ENCODE measurements around the gene SCAMP5. TPM values are rescaled to one million over a fixed set of nuclear protein-coding genes. Genes with fewer than 3 reads are reported as not detected.

The SCAMP5 gene
- total RNA-seq, 2 experiments from 2014 or later, result 2.0 to 3.0 TPM

DNA sequence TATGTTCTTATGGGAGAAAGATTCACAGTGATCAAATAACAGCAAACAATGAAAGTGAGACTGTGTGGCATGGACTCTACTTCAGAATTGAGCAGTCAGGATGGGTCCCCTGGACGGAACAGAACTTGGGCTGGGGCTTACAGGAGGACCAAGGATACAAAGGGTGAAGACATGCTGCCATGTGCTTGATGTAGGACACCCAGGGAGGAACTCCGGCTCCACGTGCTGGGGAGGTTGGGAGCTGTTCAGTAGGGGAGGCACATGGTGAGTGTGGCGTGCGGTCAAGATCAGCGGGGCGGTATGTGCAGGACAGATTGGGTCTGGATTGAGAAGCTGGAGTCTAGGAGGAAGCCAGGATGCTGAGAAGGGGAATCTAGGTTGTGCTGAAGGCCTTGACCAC is 60.7 kb downstream of the SCAMP5 start:
- Mint-ChIP-seq H3K4me3 (no peak overlapping the region), H3K27me3 (no peaks in the 10 kb centered on the region), H3K4me1 (peaks cover 16% of the 10 kb centered on the region), H3K36me3 (ENCODE audit: low read depth) (no peaks in the 10 kb centered on the region), H3K9me3 (no peaks in the 10 kb centered on the region), H3K27ac (no peak overlapping the region)
- CTCF ChIA-PET, result interaction anchor here (0.7 to 2.3 kb wide), 4 partner anchors 9 to 145 kb away, joined by 3 to 6 read pairs (median 4); partner anchors contain the start of gene C15orf39
- POLR2A ChIA-PET, result no interaction called here
- no peak for DNase-seq

DNA sequence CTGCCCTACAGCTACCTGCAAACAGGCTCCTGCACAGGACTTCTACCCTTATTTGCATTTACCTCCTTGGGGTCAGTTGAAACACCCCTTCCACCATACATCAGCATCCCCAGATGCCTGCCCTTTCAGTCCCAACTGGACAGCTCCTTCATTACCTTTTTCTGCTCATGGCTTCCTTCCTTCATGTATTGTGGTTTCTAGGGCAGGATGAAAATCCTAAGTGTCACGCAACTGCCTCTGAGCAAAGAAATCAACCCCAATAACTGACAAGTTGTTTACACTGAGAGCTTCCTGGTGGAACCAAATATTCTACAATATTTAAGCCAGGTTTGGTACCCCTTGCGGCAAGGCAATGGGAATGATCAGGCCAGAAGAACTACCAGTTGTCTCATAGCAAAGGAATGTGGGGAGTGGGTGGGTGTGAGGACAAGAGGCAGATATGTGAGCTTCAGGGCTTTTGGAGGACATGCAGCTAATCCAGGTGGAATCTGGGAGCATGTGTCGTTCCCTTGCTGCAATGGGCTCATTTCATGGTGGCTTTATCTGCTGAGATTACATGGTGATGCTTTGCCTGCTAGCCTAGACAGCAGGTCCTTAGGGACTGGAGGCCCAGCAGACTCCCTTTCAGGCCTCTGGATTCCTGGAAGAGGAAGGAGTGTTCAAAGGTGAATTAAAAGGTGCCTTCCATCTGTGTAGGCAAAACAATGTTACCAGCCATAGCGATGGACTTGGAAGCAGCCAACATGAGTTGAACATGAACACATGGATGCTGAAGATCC is 63.0 kb downstream of the SCAMP5 start:
- no peak overlapping the region for H3K4me3 Mint-ChIP-seq
- H3K27ac Mint-ChIP-seq, result peak overlapping the region; percentile 66
- ChIA-PET CTCF (interaction anchor here (0.9 to 1.4 kb wide), 4 partner anchors 15 to 143 kb away, joined by 3 to 6 read pairs (median 4); partner anchors contain the start of gene C15orf39), POLR2A (no interaction called here)
- H3K4me1 Mint-ChIP-seq, result peaks cover 22% of the 10 kb centered on the region
- H3K27me3 Mint-ChIP-seq, result no peaks in the 10 kb centered on the region
- no peaks in the 10 kb centered on the region for H3K9me3 Mint-ChIP-seq
- peaks cover 2% of the 10 kb centered on the region for H3K36me3 Mint-ChIP-seq (ENCODE audit: low read depth)
- no peak for DNase-seq

GRCh38 chr15:75059607-75060006 is 64.2 kb downstream of the SCAMP5 start:
- peaks cover 22% of the 10 kb centered on the region for H3K4me1 Mint-ChIP-seq
- H3K27me3 Mint-ChIP-seq, result no peaks in the 10 kb centered on the region
- POLR2A ChIA-PET, result no interaction called here
- peaks cover 3% of the 10 kb centered on the region for H3K9me3 Mint-ChIP-seq
- no peak overlapping the region for H3K27ac Mint-ChIP-seq
- CTCF ChIA-PET, result no interaction called here
- H3K4me3 Mint-ChIP-seq, result no peak overlapping the region
- peaks cover 10% of the 10 kb centered on the region for H3K36me3 Mint-ChIP-seq (ENCODE audit: low read depth)
- no peak for DNase-seq

DNA sequence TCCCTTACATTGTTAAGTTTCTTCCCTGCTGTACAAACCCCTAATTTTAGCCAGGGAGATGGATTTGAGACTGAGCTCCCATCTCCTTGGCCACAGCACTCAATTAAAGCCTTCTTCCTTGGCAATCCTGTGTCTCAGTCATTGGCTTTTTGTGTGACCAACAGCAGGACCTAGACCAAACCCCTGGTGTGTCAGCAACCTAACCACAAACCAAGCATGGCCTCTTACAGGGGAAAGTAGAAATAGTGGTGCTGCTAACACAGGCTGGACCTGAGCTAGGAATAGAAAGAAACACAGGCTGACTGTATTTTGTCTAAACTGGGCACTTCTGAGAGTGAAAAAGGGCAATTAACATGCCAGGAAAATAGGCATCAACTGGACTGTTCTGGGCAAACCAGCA is 65.9 kb downstream of the SCAMP5 start:
- no peak for DNase-seq
- Mint-ChIP-seq H3K36me3 (ENCODE audit: low read depth) (peaks cover 23% of the 10 kb centered on the region), H3K27ac (no peak overlapping the region), H3K27me3 (no peaks in the 10 kb centered on the region), H3K9me3 (peaks cover 12% of the 10 kb centered on the region), H3K4me1 (peaks cover 34% of the 10 kb centered on the region), H3K4me3 (no peak overlapping the region)
- POLR2A ChIA-PET, result no interaction called here
- CTCF ChIA-PET, result interaction anchor here (0.9 to 2.7 kb wide), 3 partner anchors 18 to 394 kb away, joined by 3 to 17 read pairs (median 5); no protein-coding TSS in a partner anchor

GRCh38 chr15:75062706-75063105 is 67.3 kb downstream of the SCAMP5 start:
- CTCF ChIA-PET, result interaction anchor here (2.7 kb wide), 1 partner anchor 20 kb away, joined by 17 read pairs; no protein-coding TSS in a partner anchor
- DNase-seq, result no peak
- peaks cover 35% of the 10 kb centered on the region for H3K36me3 Mint-ChIP-seq (ENCODE audit: low read depth)
- POLR2A ChIA-PET, result no interaction called here
- H3K9me3 Mint-ChIP-seq, result peaks cover 14% of the 10 kb centered on the region
- H3K27ac Mint-ChIP-seq, result no peak overlapping the region
- no peak overlapping the region for H3K4me3 Mint-ChIP-seq
- peaks cover 47% of the 10 kb centered on the region for H3K4me1 Mint-ChIP-seq
- H3K27me3 Mint-ChIP-seq, result no peaks in the 10 kb centered on the region

GRCh38 chr15:75063338-75063737 is 68.0 kb downstream of the SCAMP5 start:
- Mint-ChIP-seq H3K4me1 (peaks cover 48% of the 10 kb centered on the region), H3K9me3 (peaks cover 14% of the 10 kb centered on the region), H3K27ac (no peak overlapping the region), H3K4me3 (no peak overlapping the region), H3K36me3 (ENCODE audit: low read depth) (peaks cover 37% of the 10 kb centered on the region), H3K27me3 (no peaks in the 10 kb centered on the region)
- CTCF ChIA-PET, result no interaction called here
- POLR2A ChIA-PET, result no interaction called here
- DNase-seq, result no peak

GRCh38 chr15:75063889-75064288 is 68.5 kb downstream of the SCAMP5 start:
- no peak overlapping the region for H3K27ac Mint-ChIP-seq
- CTCF ChIA-PET, result no interaction called here
- H3K27me3 Mint-ChIP-seq, result no peaks in the 10 kb centered on the region
- H3K4me3 Mint-ChIP-seq, result no peak overlapping the region
- POLR2A ChIA-PET, result no interaction called here
- peaks cover 14% of the 10 kb centered on the region for H3K9me3 Mint-ChIP-seq
- DNase-seq, result no peak
- H3K36me3 Mint-ChIP-seq (ENCODE audit: low read depth), result peaks cover 41% of the 10 kb centered on the region
- H3K4me1 Mint-ChIP-seq, result peaks cover 49% of the 10 kb centered on the region

- peaks cover 59% of the 10 kb centered on the region for H3K4me1 Mint-ChIP-seq
- H3K36me3 Mint-ChIP-seq (ENCODE audit: low read depth), result peaks cover 47% of the 10 kb centered on the region
- H3K27ac Mint-ChIP-seq, result no peak overlapping the region
- DNase-seq, result no peak
- H3K4me3 Mint-ChIP-seq, result no peak overlapping the region
- POLR2A ChIA-PET, result no interaction called here
- peaks cover 14% of the 10 kb centered on the region for H3K9me3 Mint-ChIP-seq
- CTCF ChIA-PET, result interaction anchor here (1.3 to 5.1 kb wide), 4 partner anchors 20 to 137 kb away, joined by 5 to 21 read pairs (median 11); partner anchors contain the start of gene C15orf39
- no peaks in the 10 kb centered on the region for H3K27me3 Mint-ChIP-seq
Observed at GRCh38 chr15:75064846-75065245, 69.5 kb downstream of the SCAMP5 start.

DNA sequence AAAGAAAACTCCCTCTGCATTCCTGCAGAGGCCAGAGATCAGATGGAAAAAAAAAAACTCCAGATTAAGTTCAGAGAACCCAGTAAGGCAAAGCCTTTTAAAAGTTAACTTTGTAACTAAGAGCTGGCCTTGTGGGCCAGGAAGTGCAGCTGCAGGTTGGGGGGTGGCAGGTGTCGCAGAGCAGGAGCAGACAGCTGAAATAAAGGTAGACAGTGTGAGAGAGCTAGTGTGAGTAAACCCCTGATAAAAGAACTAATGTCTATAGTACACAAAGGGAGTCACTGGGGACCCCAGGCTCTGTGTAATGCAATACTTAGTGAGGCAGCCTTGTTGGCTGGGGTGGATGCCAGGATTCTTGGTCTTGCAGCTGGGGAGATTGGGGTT is 70.1 kb downstream of the SCAMP5 start:
- no peaks in the 10 kb centered on the region for H3K27me3 Mint-ChIP-seq
- peaks cover 47% of the 10 kb centered on the region for H3K36me3 Mint-ChIP-seq (ENCODE audit: low read depth)
- H3K9me3 Mint-ChIP-seq, result peaks cover 14% of the 10 kb centered on the region
- DNase-seq, result no peak
- H3K4me3 Mint-ChIP-seq, result no peak overlapping the region
- H3K27ac Mint-ChIP-seq, result peak overlapping the region; percentile 23
- ChIA-PET CTCF (interaction anchor here (0.7 to 5.1 kb wide), 12 partner anchors 9 to 139 kb away, joined by 3 to 21 read pairs (median 4); partner anchors contain the start of gene C15orf39), POLR2A (no interaction called here)
- H3K4me1 Mint-ChIP-seq, result peaks cover 59% of the 10 kb centered on the region

GRCh38 chr15:75065851-75066509 is 70.6 kb downstream of the SCAMP5 start:
- ChIA-PET POLR2A (no interaction called here), CTCF (interaction anchor here (0.6 to 5.1 kb wide), 16 partner anchors 8 to 138 kb away, joined by 3 to 21 read pairs (median 4); partner anchors contain the start of gene C15orf39)
- H3K36me3 Mint-ChIP-seq (ENCODE audit: low read depth), result peaks cover 47% of the 10 kb centered on the region
- H3K27me3 Mint-ChIP-seq, result no peaks in the 10 kb centered on the region
- H3K9me3 Mint-ChIP-seq, result peaks cover 14% of the 10 kb centered on the region
- DNase-seq, result no peak
- H3K4me1 Mint-ChIP-seq, result peaks cover 57% of the 10 kb centered on the region
- peak overlapping the region; percentile 62 for H3K27ac Mint-ChIP-seq
- H3K4me3 Mint-ChIP-seq, result no peak overlapping the region

DNA sequence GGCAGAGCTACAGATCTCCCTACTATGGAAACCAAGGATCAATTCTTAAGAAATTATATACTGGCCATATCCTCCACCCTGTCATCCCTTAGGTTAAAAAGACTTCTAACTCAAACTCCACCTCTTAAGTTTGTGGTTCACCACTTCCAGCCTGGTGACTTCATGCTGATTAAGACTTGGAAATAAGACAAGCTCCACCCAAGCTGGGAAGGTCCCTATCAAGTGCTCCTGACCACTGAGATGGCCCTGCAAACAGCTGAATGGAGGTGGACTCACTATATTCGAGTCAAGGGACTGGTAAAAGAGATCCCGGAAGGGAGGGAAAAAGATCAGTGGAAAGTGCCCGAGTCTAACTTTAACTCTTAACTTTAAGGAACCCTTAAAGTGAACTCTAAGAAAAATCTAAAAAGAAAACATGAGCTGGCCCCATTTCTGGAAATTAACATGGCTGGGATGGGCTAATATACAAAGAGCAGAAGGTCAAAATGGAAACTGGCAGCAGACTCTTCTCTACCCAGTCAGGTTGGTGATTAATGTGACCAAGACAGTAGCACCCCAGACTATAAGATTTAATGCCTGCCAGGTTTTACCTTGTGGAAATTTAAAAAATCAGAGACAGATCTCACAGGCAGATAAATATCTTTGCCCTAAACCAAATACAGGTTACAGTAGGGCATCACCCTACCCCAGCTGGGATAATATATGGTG is 71.9 kb downstream of the SCAMP5 start:
- CTCF ChIA-PET, result interaction anchor here (0.6 to 5.1 kb wide), 14 partner anchors 9 to 134 kb away, joined by 3 to 21 read pairs (median 4); partner anchors contain the start of gene C15orf39
- Mint-ChIP-seq H3K4me1 (peaks cover 55% of the 10 kb centered on the region), H3K27me3 (no peaks in the 10 kb centered on the region), H3K36me3 (ENCODE audit: low read depth) (peaks cover 49% of the 10 kb centered on the region), H3K27ac (peak overlapping the region; percentile 86), H3K4me3 (peak overlapping the region; percentile 45), H3K9me3 (peaks cover 19% of the 10 kb centered on the region)
- POLR2A ChIA-PET, result interaction anchor here (0.6 kb wide), 2 partner anchors 24 to 56 kb away, joined by 4 read pairs; no protein-coding TSS in a partner anchor
- peak; percentile 76 for DNase-seq

DNA sequence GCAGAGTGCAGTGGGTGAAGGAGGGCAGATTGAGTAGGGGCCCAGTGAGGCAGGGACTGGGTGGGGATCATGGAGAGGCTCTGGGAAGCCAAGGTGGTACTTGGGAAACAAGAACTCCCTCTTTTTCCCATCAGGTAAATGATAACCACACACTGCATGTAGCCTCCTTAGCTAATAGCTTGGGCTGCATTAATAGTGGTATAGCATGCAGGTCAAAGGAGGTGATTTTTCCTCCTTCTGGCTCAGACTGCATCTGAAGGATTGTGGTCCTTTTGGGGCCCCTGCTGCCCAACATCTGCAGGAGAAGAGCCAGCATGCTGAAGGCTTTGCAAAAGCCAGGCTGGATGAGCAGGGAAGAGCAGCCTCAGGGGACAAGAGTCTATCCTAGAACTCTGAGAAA is 73.4 kb downstream of the SCAMP5 start:
- DNase-seq, result no peak
- H3K9me3 Mint-ChIP-seq, result peaks cover 20% of the 10 kb centered on the region
- H3K27me3 Mint-ChIP-seq, result no peaks in the 10 kb centered on the region
- H3K4me3 Mint-ChIP-seq, result no peak overlapping the region
- ChIA-PET POLR2A (no interaction called here), CTCF (interaction anchor here (1.6 to 5.1 kb wide), 3 partner anchors 25 to 133 kb away, joined by 4 to 21 read pairs (median 17); partner anchors contain the start of gene C15orf39)
- peak overlapping the region; percentile 68 for H3K27ac Mint-ChIP-seq
- peaks cover 58% of the 10 kb centered on the region for H3K4me1 Mint-ChIP-seq
- H3K36me3 Mint-ChIP-seq (ENCODE audit: low read depth), result peaks cover 48% of the 10 kb centered on the region

All from activated CD4-positive, alpha-beta T cell treated with anti-CD3 and anti-CD28 coated beads, Interleukin-2, amount 10 ng/mL, durations not matched to agents 7 days and 5 days (primary cell).